Measurements from ENCODE around the gene PXMP4.

DNA sequence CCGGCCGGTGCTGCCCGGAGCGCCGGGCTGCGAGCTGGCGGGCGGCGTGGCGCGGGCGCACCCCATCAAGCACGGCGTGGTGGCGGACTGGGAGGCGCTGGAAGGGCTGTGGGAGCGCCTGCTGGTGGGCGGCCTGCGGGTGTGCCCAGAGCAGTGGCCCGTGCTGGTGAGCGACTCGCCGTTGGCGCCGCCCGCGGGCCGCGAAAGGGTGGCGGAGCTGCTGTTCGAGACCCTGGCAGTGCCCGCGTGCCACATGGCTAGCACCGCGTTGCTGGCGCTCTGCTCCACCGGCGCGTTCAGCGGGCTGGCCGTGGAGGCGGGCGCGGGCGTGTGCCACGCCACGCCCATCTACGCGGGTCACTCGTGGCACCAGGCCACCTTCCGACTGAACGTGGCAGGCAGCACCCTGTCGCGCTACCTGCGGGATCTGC lies 52.9 kb downstream of the PXMP4 start:
- TF ChIP-seq, protein P1, sequence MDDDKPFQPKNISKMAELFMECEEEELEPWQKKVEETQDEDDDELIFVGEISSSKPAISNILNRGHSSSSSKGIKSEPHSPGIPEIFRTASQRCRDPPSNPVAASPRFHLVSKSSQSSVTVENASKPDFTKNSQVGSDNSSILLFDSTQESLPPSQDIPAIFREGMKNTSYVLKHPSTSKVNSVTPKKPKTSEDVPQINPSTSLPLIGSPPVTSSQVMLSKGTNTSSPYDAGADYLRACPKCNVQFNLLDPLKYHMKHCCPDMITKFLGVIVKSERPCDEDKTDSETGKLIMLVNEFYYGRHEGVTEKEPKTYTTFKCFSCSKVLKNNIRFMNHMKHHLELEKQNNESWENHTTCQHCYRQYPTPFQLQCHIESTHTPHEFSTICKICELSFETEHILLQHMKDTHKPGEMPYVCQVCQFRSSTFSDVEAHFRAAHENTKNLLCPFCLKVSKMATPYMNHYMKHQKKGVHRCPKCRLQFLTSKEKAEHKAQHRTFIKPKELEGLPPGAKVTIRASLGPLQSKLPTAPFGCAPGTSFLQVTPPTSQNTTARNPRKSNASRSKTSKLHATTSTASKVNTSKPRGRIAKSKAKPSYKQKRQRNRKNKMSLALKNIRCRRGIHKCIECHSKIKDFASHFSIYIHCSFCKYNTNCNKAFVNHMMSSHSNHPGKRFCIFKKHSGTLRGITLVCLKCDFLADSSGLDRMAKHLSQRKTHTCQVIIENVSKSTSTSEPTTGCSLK (tag by site-specific recombination; IDR thresholded peaks at IDR 0.05) = no peak
- TF ChIP-seq, protein P2, sequence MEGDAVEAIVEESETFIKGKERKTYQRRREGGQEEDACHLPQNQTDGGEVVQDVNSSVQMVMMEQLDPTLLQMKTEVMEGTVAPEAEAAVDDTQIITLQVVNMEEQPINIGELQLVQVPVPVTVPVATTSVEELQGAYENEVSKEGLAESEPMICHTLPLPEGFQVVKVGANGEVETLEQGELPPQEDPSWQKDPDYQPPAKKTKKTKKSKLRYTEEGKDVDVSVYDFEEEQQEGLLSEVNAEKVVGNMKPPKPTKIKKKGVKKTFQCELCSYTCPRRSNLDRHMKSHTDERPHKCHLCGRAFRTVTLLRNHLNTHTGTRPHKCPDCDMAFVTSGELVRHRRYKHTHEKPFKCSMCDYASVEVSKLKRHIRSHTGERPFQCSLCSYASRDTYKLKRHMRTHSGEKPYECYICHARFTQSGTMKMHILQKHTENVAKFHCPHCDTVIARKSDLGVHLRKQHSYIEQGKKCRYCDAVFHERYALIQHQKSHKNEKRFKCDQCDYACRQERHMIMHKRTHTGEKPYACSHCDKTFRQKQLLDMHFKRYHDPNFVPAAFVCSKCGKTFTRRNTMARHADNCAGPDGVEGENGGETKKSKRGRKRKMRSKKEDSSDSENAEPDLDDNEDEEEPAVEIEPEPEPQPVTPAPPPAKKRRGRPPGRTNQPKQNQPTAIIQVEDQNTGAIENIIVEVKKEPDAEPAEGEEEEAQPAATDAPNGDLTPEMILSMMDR (tag by site-specific recombination; IDR thresholded peaks at IDR 0.05) = no peak
- TF ChIP-seq ZBTB20 (tag by site-specific recombination; IDR thresholded peaks at IDR 0.05) (no peak), ZNF707 (tag by site-specific recombination; IDR thresholded peaks at IDR 0.05) (no peak), ZFP37 (tag by site-specific recombination; IDR thresholded peaks at IDR 0.05) (no peak), ZNF366 (tag by site-specific recombination; conservative IDR thresholded peaks at IDR 0.05) (no peak)

All from HEK293 (cell line).